Ishikawa (cell line): Measurements from ENCODE around the gene ZCCHC7.

Experiments
- CEBPB ChIP-seq: IDR thresholded peaks from 2 replicates; pipeline ENCODE4 v1.6.1; 2012
- CREB1 ChIP-seq: IDR thresholded peaks from 2 replicates; pipeline ENCODE4 v1.6.1; 2012; ENCODE audit warnings: low read depth
- EGR1 ChIP-seq: IDR thresholded peaks from 2 replicates; pipeline ENCODE4 v1.6.1; 2012
- EP300 ChIP-seq: IDR thresholded peaks from 2 replicates; pipeline ENCODE4 v1.6.1; 2012; ENCODE audit warnings: borderline replicate concordance
- FOXM1 ChIP-seq: IDR thresholded peaks from 2 replicates; pipeline ENCODE4 v1.6.1; 2012; ENCODE audit warnings: low read depth, borderline replicate concordance
- NFIC ChIP-seq: IDR thresholded peaks from 2 replicates; pipeline ENCODE4 v1.6.1; 2012
- RAD21 ChIP-seq: IDR thresholded peaks from 2 replicates; pipeline ENCODE4 v1.6.1; 2012; ENCODE audit warnings: low read depth
- REST ChIP-seq: IDR thresholded peaks from 2 replicates; pipeline ENCODE4 v1.6.1; 2012; ENCODE audit warnings: low read depth, mild to moderate bottlenecking
- TAF1 ChIP-seq: IDR thresholded peaks from 2 replicates; pipeline ENCODE4 v1.6.1; 2012; ENCODE audit warnings: low read depth, mild to moderate bottlenecking
- TCF12 ChIP-seq: IDR thresholded peaks from 2 replicates; pipeline ENCODE4 v1.6.1; 2012; ENCODE audit warnings: low read depth
- TEAD4 ChIP-seq: IDR thresholded peaks from 2 replicates; pipeline ENCODE4 v1.6.1; 2012
- YY1 ChIP-seq: IDR thresholded peaks from 2 replicates; pipeline ENCODE4 v1.6.1; 2012; ENCODE audit warnings: low read depth
- ZBTB7A ChIP-seq: IDR thresholded peaks from 2 replicates; pipeline ENCODE4 v1.6.1; 2012; ENCODE audit warnings: low read depth
- TF ChIP-seq, protein P1 (sequence below): IDR thresholded peaks from 2 replicates; pipeline ENCODE4 v1.6.1; 2012
- TF ChIP-seq, protein P2 (sequence below): IDR thresholded peaks from 2 replicates; pipeline ENCODE4 v1.6.1; 2012

Gene ZCCHC7

GRCh38 chr9:37372839-37373238 is 252.5 kb downstream of the ZCCHC7 start:
- TF ChIP-seq TAF1 (no peak), NFIC (peak; percentile 16; the same call in 1 of the 2 replicates)

DNA sequence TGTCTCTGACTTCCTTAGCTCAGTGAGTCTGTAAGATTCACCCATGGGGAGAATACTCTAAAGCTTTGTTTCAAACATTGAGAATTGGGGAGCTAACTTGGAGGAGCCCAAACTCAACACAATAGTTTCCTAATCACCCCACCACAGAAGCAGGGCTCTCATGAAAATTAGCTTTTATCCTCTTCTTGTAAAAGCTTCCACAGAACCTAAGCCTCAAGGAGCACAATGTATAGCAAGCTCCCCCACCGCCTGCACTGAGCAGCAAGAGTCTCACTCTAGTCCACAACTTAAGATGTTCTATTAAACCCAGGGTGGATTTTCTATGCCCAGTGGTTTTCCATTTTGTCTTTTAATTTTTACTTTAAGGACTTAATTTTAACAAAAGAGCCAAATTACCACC is 253.2 kb downstream of the ZCCHC7 start:
- TF ChIP-seq CREB1 (no peak), EGR1 (no peak), REST (no peak), CEBPB (no peak), FOXM1 (no peak), TCF12 (no peak), NFIC (no peak), RAD21 (no peak)
- TF ChIP-seq, protein P1, sequence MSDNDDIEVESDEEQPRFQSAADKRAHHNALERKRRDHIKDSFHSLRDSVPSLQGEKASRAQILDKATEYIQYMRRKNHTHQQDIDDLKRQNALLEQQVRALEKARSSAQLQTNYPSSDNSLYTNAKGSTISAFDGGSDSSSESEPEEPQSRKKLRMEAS = no peak

DNA sequence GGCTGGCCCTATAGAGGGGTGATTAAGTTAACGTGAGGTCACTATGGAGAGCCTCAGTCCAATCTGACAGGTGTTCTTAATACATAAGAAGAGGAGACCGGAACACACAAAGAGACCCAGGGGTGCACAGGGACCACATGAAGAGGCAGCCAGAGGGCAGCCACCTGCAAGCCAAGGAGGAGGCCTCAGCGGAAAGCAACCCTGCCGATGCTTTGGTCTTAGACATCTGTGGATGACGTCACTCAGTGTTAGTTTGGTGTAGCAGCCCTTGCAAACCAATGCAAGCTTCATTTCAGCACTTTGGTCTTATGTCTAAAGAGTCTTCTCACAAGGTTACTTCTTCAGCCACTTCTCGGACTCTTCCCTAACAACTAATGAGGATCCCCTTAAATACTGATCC is 254.5 kb downstream of the ZCCHC7 start:
- TF ChIP-seq RAD21 (no peak), CREB1 (no peak), EP300 (no peak), TCF12 (no peak)

GRCh38 chr9:37377688-37378612 is 257.6 kb downstream of the ZCCHC7 start:
- TF ChIP-seq EGR1 = no peak

DNA sequence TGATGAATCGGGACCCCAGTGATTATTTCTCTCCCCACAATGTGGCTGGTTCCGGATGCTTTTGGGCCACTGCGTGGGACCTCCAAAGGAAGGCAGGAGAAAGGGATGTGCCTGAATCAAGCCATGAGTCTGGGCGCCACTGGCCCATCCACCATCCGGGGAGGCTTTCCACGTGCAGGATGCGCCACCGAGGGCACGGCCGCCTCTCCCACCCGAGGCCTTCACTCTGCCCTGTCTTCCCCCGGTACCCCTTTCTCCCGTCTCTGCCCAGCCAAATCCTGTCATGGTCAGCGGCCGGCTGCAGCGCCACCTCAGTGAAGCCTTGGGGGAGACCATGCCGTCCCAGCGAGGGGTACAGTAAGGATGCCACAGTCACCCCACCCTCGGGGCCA is 258.2 kb downstream of the ZCCHC7 start:
- no peak for TF ChIP-seq NFIC
- no peak for TF ChIP-seq FOXM1
- TF ChIP-seq YY1 = no peak
- TF ChIP-seq CEBPB = no peak
- TF ChIP-seq TCF12 = no peak
- no peak for TF ChIP-seq TAF1
- TF ChIP-seq EGR1 = no peak
- no peak for TF ChIP-seq RAD21
- no peak for TF ChIP-seq EP300
- no peak for TF ChIP-seq TEAD4
- TF ChIP-seq, protein P2, sequence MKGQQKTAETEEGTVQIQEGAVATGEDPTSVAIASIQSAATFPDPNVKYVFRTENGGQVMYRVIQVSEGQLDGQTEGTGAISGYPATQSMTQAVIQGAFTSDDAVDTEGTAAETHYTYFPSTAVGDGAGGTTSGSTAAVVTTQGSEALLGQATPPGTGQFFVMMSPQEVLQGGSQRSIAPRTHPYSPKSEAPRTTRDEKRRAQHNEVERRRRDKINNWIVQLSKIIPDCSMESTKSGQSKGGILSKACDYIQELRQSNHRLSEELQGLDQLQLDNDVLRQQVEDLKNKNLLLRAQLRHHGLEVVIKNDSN = no peak
- no peak for TF ChIP-seq REST
- TF ChIP-seq CREB1 = no peak
- TF ChIP-seq, protein P1 = no peak
- TF ChIP-seq ZBTB7A = no peak

DNA sequence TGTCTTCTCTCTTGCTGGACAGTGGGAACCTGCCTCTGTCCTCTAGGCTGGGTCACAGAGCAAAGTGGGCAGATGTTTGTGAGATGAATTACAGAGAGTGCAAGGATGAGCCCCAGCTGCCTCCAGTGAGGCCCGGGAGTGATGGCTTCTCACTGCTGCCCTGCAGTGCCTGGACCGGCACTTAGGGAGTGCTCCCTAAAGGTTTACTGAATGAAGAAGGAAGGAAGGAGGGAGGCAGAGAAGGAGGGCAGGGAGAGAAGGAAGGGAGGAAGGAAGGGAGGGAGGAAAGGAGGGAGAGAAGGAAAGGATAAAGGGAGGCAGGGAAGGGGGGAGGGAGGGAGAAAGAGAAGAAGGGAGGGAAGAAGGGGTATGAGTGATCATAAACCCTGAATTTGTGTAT is 259.5 kb downstream of the ZCCHC7 start:
- no peak for TF ChIP-seq ZBTB7A
- TF ChIP-seq EGR1 = no peak
- no peak for TF ChIP-seq TEAD4
- TF ChIP-seq EP300 = no peak
- TF ChIP-seq NFIC = no peak
- no peak for TF ChIP-seq FOXM1
- no peak for TF ChIP-seq YY1
- TF ChIP-seq CEBPB = no peak
- no peak for TF ChIP-seq CREB1
- TF ChIP-seq TAF1 = no peak
- no peak for TF ChIP-seq REST
- no peak for TF ChIP-seq RAD21
- TF ChIP-seq, protein P1 = no peak
- TF ChIP-seq TCF12 = no peak
